GM18873 (cell line): ENCODE data around the gene VAV3.

ENCODE experiments used
- ATAC-seq: cut with Tn5 transposase; IDR thresholded peaks from one replicate; pipeline ENCODE4 v1.9.1; 2021; ENCODE audit warnings: mild to moderate bottlenecking, moderate library complexity, moderate number of reproducible peaks; ENCODE audit not compliant: unreplicated experiment, low FRiP score

VAV3 gene

GRCh38 chr1:107803579-107803978 is 161.4 kb downstream of the VAV3 start:
- ATAC-seq = no peak

- ATAC-seq = no peak
Observed at GRCh38 chr1:107802654-107803053, 162.3 kb downstream of the VAV3 start.

DNA sequence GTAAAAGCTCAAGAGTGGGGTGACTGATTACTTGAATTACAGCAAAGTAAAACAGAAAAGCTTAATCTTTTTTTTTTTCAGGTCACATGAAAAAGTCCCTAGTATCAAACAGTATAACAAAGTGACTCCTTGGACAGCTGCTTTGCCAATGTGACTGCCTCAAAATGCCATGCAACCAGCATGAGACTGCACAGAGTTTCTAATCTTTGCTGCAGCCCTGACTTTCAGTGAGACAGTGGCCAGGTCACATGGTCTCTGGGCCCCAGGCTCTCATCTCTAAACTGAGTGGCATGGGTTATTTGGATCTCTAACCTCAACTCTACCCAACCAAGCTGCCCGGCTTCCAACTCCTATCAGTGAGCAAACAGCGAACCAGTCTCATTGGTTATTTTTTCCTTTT is 169.0 kb downstream of the VAV3 start:
- no peak for ATAC-seq

DNA sequence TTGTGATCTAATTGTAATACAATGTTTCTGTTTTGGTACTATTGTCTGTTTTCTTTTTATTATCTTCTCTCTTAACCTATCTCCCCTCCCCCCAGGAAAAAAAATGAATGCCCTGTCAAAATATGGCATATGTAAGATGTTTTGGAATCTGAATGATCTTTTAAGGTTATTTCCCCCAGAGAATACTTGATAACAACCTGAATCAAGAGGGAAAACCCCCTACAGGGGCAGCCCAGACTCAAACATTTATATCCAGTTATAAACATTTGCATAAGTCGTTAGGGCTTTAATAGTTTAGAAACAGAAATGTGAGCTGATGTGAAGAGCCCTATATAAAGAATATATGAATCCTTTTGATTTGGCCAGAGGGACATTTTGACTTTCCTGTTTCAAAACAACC is 169.5 kb downstream of the VAV3 start:
- no peak for ATAC-seq

DNA sequence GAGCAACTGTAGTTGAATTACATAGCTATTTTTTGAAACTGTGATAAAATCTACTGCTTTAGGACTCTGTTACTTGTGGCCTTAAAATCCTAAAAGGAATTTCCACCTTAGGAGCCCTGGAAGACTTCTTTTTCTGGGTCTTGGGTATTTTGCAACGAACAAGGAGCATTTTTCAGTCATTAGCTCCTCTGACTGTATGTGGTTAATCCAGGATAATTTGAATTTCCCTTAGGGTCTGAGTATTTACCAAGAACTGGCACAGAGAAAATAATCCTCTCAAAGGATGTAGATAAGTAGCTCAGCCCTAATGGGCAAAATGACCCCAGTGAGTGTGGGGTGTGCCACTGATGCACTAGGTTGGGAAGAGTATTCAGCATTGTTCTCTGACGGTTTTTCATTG is 170.4 kb downstream of the VAV3 start:
- ATAC-seq = no peak

GRCh38 chr1:107793896-107794453 is 171.0 kb downstream of the VAV3 start:
- no peak for ATAC-seq

GRCh38 chr1:107791348-107791747 is 173.6 kb downstream of the VAV3 start:
- ATAC-seq = no peak

GRCh38 chr1:107789817-107790524 is 175.0 kb downstream of the VAV3 start:
- ATAC-seq = no peak

DNA sequence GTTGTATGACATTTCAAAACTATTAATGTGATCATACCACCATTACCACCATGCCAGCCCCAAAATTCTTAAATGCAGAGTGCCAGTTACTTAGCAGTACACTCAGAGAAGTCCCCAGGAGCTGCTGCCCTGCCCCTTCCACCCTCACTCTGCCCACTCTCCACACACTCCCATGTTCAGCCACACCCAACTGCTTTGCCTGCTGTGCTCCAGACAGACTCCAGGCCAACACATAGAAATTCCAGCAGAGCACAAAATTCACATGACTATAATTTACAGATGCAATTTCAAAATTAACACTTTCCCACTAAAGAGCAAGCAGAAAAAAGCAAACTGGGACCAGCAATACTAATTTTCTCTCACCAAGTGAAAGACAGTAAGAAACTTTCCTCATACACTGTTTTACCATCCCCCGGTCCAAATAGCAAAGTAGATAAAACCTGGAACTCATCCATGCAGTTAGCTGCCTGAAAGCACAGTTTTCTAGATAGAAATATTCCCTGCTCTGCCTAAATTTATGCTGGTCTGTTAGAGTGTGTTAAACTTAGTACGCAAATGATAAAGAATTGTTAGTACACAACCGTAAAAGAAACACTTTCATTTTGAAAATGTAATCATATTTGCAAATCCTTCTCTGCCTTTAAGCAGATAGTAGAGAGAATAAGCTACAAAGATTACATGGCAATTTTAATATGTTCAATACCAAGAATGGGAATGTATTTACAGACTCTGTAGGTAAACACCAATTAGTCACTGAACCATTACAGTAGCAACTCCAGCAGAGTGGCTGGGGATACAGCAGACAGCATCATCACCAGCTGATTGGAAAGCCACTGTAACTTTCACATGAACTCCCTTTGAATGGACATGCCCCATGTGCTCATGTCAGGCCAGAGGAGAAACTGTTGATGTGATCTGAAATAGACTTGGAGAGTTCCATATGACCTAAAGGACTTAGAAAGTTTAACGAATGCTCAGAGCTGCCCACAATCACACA is 176.5 kb downstream of the VAV3 start:
- no peak for ATAC-seq

DNA sequence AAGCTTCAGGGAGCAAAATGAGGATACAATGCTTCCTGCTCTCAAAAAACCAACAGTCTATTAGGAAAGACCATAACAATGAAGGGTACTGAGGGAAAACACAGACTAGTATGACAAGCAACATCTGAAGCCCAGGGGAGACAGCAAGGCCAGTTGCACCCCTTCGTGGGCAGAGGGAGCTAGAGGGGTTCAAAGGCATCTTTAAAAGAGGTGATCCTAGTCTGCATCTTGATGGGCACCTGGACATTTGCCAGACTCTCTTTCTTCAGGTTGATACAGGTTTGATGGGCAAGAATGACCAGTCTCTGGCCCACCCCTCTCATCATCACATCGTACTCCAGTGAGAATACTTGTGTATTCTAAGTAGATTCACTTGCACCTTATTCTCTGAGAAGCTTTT is 177.7 kb downstream of the VAV3 start:
- ATAC-seq = no peak

DNA sequence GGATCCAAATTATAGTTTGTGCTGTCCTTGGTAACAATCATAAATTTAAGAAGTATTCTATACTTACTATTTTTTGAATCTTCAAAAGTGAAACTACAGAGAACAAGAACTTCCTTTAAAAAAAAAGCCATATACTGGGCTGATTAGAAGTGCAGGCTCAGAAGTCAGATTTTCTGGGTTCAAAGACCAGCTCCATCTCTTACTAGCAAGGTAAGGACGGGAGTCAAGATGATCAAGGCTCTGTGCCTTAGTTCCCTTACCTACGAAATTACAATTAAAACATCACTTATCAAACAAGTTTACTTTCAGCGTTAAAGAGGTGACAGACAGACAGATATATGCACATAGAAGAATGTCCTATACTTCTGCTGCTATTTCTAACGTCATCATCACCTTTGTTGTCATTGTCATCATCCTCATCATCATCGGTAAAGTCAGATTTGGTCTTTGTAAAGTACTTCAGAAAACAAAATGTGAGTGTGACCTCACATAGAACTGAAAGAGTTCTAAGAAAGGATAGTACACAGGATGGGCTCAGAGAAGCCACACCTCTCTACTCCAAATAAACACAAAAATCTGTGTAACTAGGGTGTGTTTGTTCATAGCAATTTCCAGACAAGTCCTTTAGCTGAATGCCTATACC is 178.7 kb downstream of the VAV3 start:
- ATAC-seq = no peak

- no peak for ATAC-seq
Observed at GRCh38 chr1:107785496-107786202, 179.3 kb downstream of the VAV3 start.

GRCh38 chr1:107782217-107782845 is 182.6 kb downstream of the VAV3 start:
- ATAC-seq = no peak

DNA sequence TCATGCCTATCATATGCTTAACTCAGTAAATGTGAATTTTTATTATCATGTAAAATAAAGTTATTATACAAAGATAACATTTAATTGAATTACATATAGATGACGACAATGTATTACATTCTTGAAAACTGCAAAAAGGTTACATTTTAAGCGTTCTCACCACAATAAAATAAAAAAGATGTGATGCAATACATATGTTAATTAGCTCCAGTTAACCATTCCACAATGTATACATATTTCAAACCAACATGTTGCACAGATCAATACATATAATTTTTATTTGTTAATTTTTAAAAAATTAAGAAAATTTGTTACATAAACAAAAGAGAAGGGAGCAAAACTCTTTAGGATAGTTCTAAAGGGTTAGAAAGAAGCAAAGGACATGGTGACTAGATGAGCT is 183.7 kb downstream of the VAV3 start:
- no peak for ATAC-seq

GRCh38 chr1:107777664-107778047 is 187.3 kb downstream of the VAV3 start:
- ATAC-seq = no peak

DNA sequence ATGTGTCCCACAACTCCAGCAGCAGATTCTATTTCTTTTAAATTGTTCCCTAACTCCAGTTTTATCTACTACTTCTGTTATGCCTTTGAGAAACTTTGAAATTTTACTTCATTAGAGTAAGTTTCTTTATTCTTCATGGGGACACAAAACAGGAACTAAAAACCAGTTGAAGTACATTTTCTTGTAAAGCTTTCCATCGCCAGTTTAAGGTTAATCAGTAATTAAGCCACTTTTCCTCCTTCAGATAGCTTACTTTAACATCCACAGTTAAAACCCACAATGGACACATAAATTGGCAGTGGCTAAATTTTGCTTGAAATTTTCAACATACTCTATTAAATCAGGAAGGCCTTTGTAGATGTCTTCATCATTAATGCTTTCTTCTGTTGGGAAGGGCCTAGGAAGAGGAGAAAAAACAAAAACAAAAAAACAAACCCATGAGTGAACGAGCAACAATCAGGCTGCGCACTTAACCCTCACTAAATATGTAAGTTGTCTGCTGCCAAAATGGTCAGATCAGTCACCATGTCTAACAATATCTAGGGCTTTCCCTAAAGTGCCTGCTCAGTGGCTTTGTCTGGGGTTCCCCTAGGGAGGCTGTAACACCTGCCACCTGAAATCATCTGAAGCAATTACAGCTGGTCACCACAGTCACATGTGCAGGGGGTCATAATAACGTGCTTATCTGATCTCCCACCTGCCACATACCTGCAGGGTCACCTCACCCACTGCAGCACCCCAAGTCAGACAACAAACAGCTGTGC is 187.9 kb downstream of the VAV3 start:
- peak; percentile 95 for ATAC-seq

- no peak for ATAC-seq
Observed at GRCh38 chr1:107771377-107771776, 193.6 kb downstream of the VAV3 start.

DNA sequence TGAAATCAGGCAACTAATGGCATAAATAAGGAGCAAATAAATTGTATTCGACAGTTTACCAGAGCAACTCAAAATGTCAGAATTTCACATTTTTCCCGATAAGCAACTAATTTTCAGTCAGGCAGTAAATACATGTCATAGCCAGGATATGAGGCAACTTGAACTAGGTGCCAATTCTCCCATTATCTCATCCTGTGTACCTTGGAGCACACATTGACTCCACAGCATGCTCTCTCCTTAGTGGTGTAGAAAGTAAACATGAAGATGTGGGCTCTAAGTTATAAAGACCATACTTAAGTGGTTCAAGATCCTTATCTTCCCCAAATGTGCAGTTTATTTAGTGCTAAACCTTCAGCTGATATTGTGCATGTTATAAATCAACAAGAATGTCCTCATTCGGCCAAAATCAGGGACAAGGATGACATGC is 197.8 kb downstream of the VAV3 start:
- no peak for ATAC-seq

- ATAC-seq = no peak
Observed at GRCh38 chr1:107766533-107766932, 198.4 kb downstream of the VAV3 start.
